Loucy (cell line): ENCODE results near the gene TMEM132C.

Experiments used
- H2AFZ ChIP-seq: fragments of 200-600 bp; sonication (generic); 2 replicates; pipeline ENCODE4 v1.6.0; 2016; ENCODE audit warnings: antibody characterized with exemption, mild to moderate bottlenecking, low read length, moderate library complexity
- H3F3A ChIP-seq: fragments of 200-600 bp; 2 replicates; pipeline ENCODE4 v1.6.0; 2016; ENCODE audit warnings: antibody characterized with exemption, low read depth, mild to moderate bottlenecking
- H3K27me3 ChIP-seq: fragments of 200-600 bp; sonication (generic); 2 replicates; pipeline ENCODE4 v1.6.1; 2014; ENCODE audit warnings: low read length, mild to moderate bottlenecking; ENCODE audit not compliant: insufficient read depth, poor library complexity, severe bottlenecking
- H3K36me3 ChIP-seq: fragments of 200-600 bp; sonication (generic); 2 replicates; pipeline ENCODE4 v1.6.1; 2016; ENCODE audit warnings: low read length; ENCODE audit not compliant: insufficient read depth
- H3K4me1 ChIP-seq: fragments of 200-600 bp; sonication (generic); 2 replicates; pipeline ENCODE4 v1.5.1; 2014; ENCODE audit warnings: low read length, mild to moderate bottlenecking; ENCODE audit not compliant: insufficient read depth, poor library complexity, severe bottlenecking
- H3K4me2 ChIP-seq: fragments of 200-600 bp; sonication (generic); 2 replicates; pipeline ENCODE4 v1.6.0; 2014; ENCODE audit warnings: antibody characterized with exemption, low read length, low read depth, mild to moderate bottlenecking; ENCODE audit not compliant: poor library complexity, severe bottlenecking
- H3K4me3 ChIP-seq: fragments of 200-600 bp; sonication (generic); 2 replicates; pipeline ENCODE4 v1.5.1; 2014; ENCODE audit warnings: low read length, mild to moderate bottlenecking, mixed read lengths; ENCODE audit not compliant: poor library complexity, severe bottlenecking
- H3K79me2 ChIP-seq: fragments of 200-600 bp; sonication (generic); 2 replicates; pipeline ENCODE4 v1.6.1; 2014; ENCODE audit warnings: low read length; ENCODE audit not compliant: insufficient read depth
- H3K9ac ChIP-seq: fragments of 200-600 bp; sonication (generic); 2 replicates; pipeline ENCODE4 v1.6.0; 2014; ENCODE audit warnings: mild to moderate bottlenecking, low read depth, low read length, moderate library complexity; ENCODE audit not compliant: poor library complexity, severe bottlenecking
- H3K9me2 ChIP-seq: fragments of 200-600 bp; sonication (generic); replicated peaks from 2 replicates; pipeline ENCODE4 v1.6.1; 2016; ENCODE audit warnings: low read depth, low read length, mixed read lengths
- H3K9me3 ChIP-seq: fragments of 200-600 bp; sonication (generic); 2 replicates; pipeline ENCODE4 v1.6.1; 2014; ENCODE audit warnings: mild to moderate bottlenecking, antibody characterized with exemption, low read length, low read depth; ENCODE audit not compliant: insufficient read depth
- H4K20me1 ChIP-seq: fragments of 200-600 bp; sonication (generic); 2 replicates; pipeline ENCODE4 v1.6.0; 2014; ENCODE audit warnings: antibody characterized with exemption, low read length, mild to moderate bottlenecking; ENCODE audit not compliant: insufficient read depth, poor library complexity, severe bottlenecking
- EZH2phosphoT487 ChIP-seq: fragments of 200-600 bp; IDR thresholded peaks from 2 replicates; pipeline ENCODE4 v1.6.1; 2018; ENCODE audit warnings: antibody characterized with exemption, mild to moderate bottlenecking, moderate library complexity, borderline replicate concordance
- TF ChIP-seq, protein P1 (sequence below): fragments of 200-600 bp; sonication (generic); conservative IDR thresholded peaks from 2 replicates; pipeline ENCODE4 v1.5.1; 2014; ENCODE audit warnings: mild to moderate bottlenecking, antibody characterized with exemption, low read length

Gene TMEM132C

DNA sequence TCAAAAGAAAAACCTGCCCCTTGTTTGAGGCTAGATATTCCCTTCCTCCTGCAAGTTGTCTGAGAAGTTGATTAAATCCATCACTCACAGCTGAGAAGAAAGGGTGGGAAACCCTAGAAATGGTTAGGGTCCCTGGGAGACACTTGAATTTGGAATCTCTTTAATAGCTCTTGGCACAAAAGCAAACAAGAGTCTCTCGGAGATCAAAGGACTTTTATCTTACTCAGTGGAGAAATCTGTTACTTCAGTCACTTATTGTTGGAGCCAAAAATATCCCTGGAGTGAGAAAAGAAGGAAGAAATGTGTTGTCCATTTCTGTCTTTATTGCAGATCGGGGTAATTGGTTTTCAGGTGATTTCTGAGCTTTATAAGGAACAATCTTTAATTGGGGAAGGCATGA is 47.0 kb downstream of the TMEM132C start:
- Histone ChIP-seq H3K36me3 (no peaks in the 10 kb centered on the region), H3K27me3 (no peaks in the 10 kb centered on the region), H3K9me2 (no peaks in the 10 kb centered on the region), H3K9ac (no peak overlapping the region), H3K9me3 (no peaks in the 10 kb centered on the region), H2AFZ (no peak overlapping the region), H3K4me1 (no peaks in the 10 kb centered on the region), H3K4me3 (no peak overlapping the region), H4K20me1 (no peaks in the 10 kb centered on the region), H3F3A (no peaks in the 10 kb centered on the region), H3K4me2 (no peak overlapping the region), H3K79me2 (no peaks in the 10 kb centered on the region)
- TF ChIP-seq, protein P1, sequence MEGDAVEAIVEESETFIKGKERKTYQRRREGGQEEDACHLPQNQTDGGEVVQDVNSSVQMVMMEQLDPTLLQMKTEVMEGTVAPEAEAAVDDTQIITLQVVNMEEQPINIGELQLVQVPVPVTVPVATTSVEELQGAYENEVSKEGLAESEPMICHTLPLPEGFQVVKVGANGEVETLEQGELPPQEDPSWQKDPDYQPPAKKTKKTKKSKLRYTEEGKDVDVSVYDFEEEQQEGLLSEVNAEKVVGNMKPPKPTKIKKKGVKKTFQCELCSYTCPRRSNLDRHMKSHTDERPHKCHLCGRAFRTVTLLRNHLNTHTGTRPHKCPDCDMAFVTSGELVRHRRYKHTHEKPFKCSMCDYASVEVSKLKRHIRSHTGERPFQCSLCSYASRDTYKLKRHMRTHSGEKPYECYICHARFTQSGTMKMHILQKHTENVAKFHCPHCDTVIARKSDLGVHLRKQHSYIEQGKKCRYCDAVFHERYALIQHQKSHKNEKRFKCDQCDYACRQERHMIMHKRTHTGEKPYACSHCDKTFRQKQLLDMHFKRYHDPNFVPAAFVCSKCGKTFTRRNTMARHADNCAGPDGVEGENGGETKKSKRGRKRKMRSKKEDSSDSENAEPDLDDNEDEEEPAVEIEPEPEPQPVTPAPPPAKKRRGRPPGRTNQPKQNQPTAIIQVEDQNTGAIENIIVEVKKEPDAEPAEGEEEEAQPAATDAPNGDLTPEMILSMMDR, result no peak
- no peak for TF ChIP-seq EZH2phosphoT487

DNA sequence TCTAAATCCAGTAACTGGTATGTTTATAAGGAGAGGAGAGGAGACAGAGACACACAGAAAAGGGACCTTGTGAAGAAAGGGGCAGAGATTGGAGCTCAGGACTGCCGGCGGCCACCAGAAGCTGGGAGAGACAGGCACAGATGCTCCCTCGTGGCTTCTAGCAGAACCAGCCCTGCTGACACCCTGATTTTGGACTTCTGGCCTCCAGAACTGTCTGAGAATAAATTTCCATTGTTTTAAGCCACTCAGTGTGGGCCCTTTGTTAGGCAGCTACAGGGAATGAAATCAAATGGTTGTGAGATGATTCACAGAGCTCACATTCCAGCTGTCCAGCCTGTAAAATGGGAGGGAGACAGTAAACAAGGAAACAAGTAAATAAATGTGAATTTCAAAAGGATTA is 47.6 kb downstream of the TMEM132C start:
- no peaks in the 10 kb centered on the region for H3K4me1 ChIP-seq
- H3K4me2 ChIP-seq, result no peak overlapping the region
- H3K9me3 ChIP-seq, result no peaks in the 10 kb centered on the region
- no peaks in the 10 kb centered on the region for H4K20me1 ChIP-seq
- no peaks in the 10 kb centered on the region for H3F3A ChIP-seq
- no peak overlapping the region for H2AFZ ChIP-seq
- no peaks in the 10 kb centered on the region for H3K79me2 ChIP-seq
- H3K9me2 ChIP-seq, result no peaks in the 10 kb centered on the region
- no peaks in the 10 kb centered on the region for H3K36me3 ChIP-seq
- no peak overlapping the region for H3K4me3 ChIP-seq
- no peaks in the 10 kb centered on the region for H3K27me3 ChIP-seq
- no peak overlapping the region for H3K9ac ChIP-seq
- no peak for TF ChIP-seq EZH2phosphoT487
- TF ChIP-seq, protein P1, result no peak

DNA sequence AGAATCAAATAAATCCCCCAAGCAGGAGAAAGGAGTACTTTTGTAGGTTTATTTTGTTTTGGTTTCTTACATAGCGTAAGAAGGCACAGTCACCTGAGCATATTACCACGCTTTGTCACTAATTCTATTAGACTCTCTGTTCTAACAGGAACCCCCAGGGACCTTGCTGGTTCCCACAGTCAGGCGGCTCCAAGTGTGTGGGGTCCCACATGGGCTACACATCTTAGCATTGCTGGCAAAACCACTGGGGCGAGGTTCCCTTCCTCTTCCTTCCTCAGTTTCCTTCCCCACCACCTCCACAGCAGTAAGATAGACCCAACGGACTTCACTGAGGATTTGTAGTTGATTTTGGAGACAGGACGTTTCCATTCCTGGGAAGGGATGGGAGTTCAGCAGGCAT is 49.1 kb downstream of the TMEM132C start:
- Histone ChIP-seq H2AFZ (no peak overlapping the region), H3K9me3 (no peaks in the 10 kb centered on the region), H3K4me1 (no peaks in the 10 kb centered on the region), H3K4me2 (no peak overlapping the region), H3K79me2 (no peaks in the 10 kb centered on the region), H3K9ac (no peak overlapping the region), H3F3A (no peaks in the 10 kb centered on the region), H3K36me3 (no peaks in the 10 kb centered on the region), H3K9me2 (no peaks in the 10 kb centered on the region), H3K27me3 (no peaks in the 10 kb centered on the region), H4K20me1 (no peaks in the 10 kb centered on the region), H3K4me3 (no peak overlapping the region)
- TF ChIP-seq EZH2phosphoT487, result no peak
- TF ChIP-seq, protein P1, result no peak
